Stimulated activated CD4-positive, alpha-beta T cell treated with anti-CD3 and anti-CD28 coated beads, Interleukin-2, amount 100 ng/mL, for 48 hours (primary cell): ENCODE results near the gene ATF6.

Source experiments
- DNase-seq, 2 donors: peaks; one replicate each; pipeline ENCODE4 v3.0.0-alpha.2; 2020

The ATF6 gene

DNA sequence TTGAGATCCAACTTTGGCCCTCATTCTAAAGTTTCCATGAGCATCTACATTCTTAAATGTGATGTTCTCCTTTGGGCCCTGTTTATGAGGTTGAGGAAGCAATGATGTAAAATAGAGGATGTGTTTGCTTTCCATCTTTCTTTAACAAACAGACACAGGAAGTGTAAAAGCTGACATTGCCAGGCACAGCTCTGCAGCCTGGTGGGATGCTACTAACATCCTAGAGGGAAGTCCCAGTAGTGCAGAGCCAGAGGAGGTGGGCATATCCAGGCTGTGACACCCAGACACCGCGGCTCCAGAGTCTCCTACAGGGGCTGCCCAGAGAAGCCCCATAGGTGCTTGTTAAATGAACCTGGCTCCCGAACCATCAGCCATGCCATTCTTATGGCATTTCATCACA, 241.3 kb downstream of the ATF6 start:
- no peak for DNase-seq

DNA sequence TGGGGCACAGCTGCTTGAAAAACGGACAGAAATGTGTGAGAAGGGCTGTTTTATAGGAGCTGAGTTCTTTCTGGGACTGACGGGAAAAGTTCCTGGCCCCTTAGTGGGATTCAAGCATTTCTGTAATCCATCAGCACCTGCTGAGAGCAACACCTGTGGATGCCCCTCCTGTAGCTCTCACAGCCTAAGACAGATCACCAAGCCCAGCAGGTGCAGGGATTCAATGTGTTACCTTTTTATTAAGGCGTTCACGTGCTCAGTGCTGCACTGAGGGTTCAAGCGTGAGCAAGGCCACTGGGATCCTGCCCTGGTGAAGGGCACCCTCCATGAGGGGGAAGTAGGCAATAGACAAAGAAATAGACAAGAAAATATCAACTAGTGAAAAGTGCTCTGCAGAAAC, 242.7 kb downstream of the ATF6 start:
- DNase-seq: no peak

DNA sequence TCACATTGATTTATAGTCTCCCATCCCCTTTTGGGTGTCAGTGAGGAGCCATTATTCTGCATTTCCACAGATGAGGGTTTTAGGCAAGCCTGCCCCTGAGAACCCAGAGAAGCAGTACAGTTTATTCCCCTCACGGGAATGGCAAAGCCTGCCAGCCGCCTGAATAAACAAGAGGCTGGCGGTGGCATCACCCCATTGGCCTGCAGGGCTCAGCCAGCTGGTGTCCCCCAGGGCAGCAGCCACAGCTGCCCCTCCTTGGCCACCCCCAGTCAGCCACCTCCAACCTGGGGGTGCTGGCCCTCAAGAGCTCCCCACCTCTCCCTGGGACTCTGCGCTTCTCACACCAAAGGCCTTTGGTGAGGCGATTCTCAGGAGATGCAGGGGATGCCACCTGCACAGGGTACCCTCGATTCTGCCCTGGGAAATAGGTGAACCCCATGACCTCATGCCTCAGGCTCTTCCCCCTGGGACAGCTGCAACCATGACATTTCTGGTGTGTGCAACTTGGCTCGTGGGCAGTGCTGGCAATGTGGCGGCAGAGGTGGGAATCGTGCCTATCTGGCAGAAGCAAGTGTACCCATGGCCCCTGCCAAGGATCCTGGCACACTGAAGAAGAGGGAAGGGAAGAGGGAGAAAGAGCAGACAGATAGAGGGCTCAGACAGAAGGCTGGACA, 243.5 kb downstream of the ATF6 start:
- DNase-seq: no peak

DNA sequence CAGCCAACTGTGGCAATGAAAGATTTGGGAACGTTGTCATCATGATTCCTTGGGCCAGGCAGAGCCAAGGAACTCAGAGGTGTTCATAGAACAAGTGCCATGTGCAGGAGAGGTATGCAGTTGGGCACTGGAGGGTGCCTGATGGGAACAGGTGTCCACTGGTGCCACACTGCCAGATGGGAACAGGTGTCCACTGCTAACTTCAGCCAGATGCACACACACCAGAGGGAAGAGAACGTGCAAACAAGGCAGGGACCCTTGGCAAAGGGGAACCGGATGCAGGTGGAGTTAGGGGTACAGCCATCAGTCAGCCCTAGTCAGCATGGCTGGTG, 244.0 kb downstream of the ATF6 start:
- DNase-seq: no peak

DNA sequence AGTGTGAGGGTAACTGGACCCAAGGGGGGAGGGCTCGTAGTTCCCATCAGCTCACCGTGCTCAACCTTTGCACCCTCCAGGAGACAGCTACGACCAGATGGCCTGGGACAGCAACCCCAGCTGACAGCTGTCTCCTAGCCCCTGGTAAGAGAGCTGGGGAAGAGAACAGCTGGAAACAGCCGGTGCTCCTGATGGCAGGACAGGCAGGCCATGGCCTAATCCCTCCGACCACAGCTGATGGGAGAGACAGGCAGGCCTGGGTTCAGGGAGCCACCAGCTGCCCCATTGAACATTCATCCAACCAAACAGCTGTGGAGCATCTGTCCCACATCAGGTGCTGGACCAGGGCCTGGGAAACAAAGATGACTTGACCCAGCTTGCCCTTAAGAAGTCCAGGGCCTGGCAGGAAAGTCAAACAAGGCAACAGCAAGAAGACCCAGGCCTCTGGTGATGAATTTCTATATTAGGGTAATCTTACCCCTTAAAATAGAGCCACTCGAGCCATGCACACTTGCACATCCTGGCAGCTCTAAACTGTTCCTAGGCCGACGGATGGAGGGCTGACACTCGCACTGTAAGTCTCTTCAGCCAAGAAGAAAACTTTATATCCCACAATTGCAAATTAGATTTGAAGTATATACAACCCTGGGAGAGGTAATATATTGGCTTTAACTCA, 245.4 kb downstream of the ATF6 start:
- DNase-seq: no peak

DNA sequence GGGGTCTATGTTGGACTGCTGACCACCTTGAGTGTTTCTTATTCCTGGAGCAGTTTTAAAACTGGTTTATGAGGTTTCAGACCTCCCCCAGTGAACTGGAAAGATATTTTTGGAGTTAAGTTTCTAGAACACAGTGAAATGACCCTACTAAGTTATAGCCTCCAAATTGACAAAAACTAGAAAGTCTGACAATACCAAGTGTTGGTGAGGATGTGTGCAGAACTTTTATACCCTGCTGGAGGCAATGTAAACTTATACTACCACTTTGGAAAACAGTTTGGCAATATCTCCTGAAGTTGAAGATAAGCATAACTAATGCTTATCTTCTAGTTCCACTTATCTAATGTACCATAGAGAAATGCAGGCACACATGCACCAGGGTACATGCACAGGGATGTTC, 247.2 kb downstream of the ATF6 start:
- DNase-seq: no peak
